ENCODE data around the gene EPHA8.

GRCh38 chr1:22613951-22614350 lies 50.7 kb downstream of the EPHA8 start:
- no peak for TF ChIP-seq SREBF2 (IDR thresholded peaks at IDR 0.05)
- no peak for TF ChIP-seq EP300 (IDR thresholded peaks at IDR 0.05)
- no peak for TF ChIP-seq CTCF (IDR thresholded peaks at IDR 0.05)
- no peak for TF ChIP-seq POLR2A (IDR thresholded peaks at IDR 0.05; ENCODE audit: low read length)
- TF ChIP-seq RFX5 (IDR thresholded peaks at IDR 0.05): no peak
- TF ChIP-seq USF2 (IDR thresholded peaks at IDR 0.05): no peak
- no peak for TF ChIP-seq CEBPB (IDR thresholded peaks at IDR 0.05)
- TF ChIP-seq ELK1 (IDR thresholded peaks at IDR 0.05; ENCODE audit: low read depth, low read length): no peak
- TF ChIP-seq REST (IDR thresholded peaks at IDR 0.05): no peak
- no peak for TF ChIP-seq BHLHE40 (IDR thresholded peaks at IDR 0.05; ENCODE audit: low read depth, low read length)
- TF ChIP-seq JUNB (IDR thresholded peaks at IDR 0.05): no peak
- no peak for TF ChIP-seq RARB (CRISPR knock-in tag; IDR thresholded peaks at IDR 0.05)
- TF ChIP-seq ESRRA (IDR thresholded peaks at IDR 0.05; ENCODE audit: borderline replicate concordance, low read length): no peak
- TF ChIP-seq RNF2 (IDR thresholded peaks at IDR 0.05; ENCODE audit: borderline replicate concordance, low read depth): no peak
